HEK293 (cell line): ENCODE data around the gene PARS2.
A peak's percentile ranks its signal among the peaks of the same experiment; 100 is the strongest.

ENCODE experiments used
- CTCF ChIA-PET: fragments of 350-600 bp; formaldehyde crosslinking; extraction: SDS; loops from one replicate; lab custom pipeline; 2021; ENCODE audit warnings: antibody characterized with exemption; lab: Yijun Ruan, JAX
- POLR2A ChIA-PET: fragments of 300-600 bp; formaldehyde crosslinking; extraction: SDS; loops from one replicate; lab custom pipeline; 2020; ENCODE audit warnings: antibody characterized with exemption, inconsistent platforms; lab: Yijun Ruan, JAX
- H3K27ac ChIP-seq: fragments of 200-500 bp; sonication (Bioruptor generic); 2 replicates; pipeline ENCODE4 v1.5.1; 2014; ENCODE audit warnings: low read depth, low read length, control low read depth, inconsistent platforms; ENCODE audit errors: extremely low read depth
- H3K36me3 ChIP-seq, 2 experiments: fragments of 200-500 bp in 1 of 2; sonication (Bioruptor generic) in 1 of 2; 1 replicate in 1 of 2; 2 replicates in 1 of 2; pipeline ENCODE4 v1.5.1; 2014 to 2017; ENCODE audit warnings: inconsistent platforms in 2 of 2, low read length in 2 of 2; ENCODE audit not compliant: control insufficient read depth in 2 of 2, insufficient read depth in 1 of 2
- H3K4me1 ChIP-seq: fragments of 200-500 bp; sonication (Bioruptor generic); 2 replicates; pipeline ENCODE4 v1.5.1; 2014; ENCODE audit warnings: mild to moderate bottlenecking, low read length, inconsistent platforms; ENCODE audit not compliant: control insufficient read depth, insufficient read depth
- H3K4me3 ChIP-seq: 2 replicates; pipeline ENCODE4 v1.5.1; 2011; ENCODE audit warnings: low read depth, mild to moderate bottlenecking, control low read depth, low read length, moderate library complexity
- H3K9me3 ChIP-seq: fragments of 200-500 bp; sonication (Bioruptor generic); 2 replicates; pipeline ENCODE4 v1.5.1; 2014; ENCODE audit warnings: low read depth, low read length, inconsistent platforms; ENCODE audit not compliant: control insufficient read depth, insufficient read depth
- BCL11A ChIP-seq: fragments of 450-650 bp; formaldehyde crosslinking; IDR thresholded peaks from 2 replicates; pipeline ENCODE4 v1.5.1; 2016; ENCODE audit warnings: low read depth, missing biosample characterization, missing genetic modification characterization
- KLF8 ChIP-seq: fragments of 450-650 bp; formaldehyde crosslinking; IDR thresholded peaks from 2 replicates; pipeline ENCODE4 v1.5.1; 2016; ENCODE audit warnings: missing biosample characterization, missing genetic modification characterization
- TCF7L2 ChIP-seq: IDR thresholded peaks from 2 replicates; pipeline ENCODE4 v1.6.1; 2011; ENCODE audit warnings: low read depth, mild to moderate bottlenecking, inconsistent platforms, low read length, moderate library complexity, borderline replicate concordance
- ZBTB21 ChIP-seq: fragments of 450-650 bp; formaldehyde crosslinking; IDR thresholded peaks from 2 replicates; pipeline ENCODE4 v1.5.1; 2017; ENCODE audit warnings: missing biosample characterization, missing genetic modification characterization
- ZNF221 ChIP-seq: fragments of 450-650 bp; formaldehyde crosslinking; IDR thresholded peaks from 2 replicates; pipeline ENCODE4 v1.5.1; 2017; ENCODE audit warnings: missing biosample characterization, missing genetic modification characterization, borderline replicate concordance
- ZNF324 ChIP-seq: fragments of 450-650 bp; formaldehyde crosslinking; IDR thresholded peaks from 2 replicates; pipeline ENCODE4 v1.5.1; 2016; ENCODE audit warnings: missing biosample characterization, missing genetic modification characterization
- ZNF354C ChIP-seq: fragments of 450-650 bp; formaldehyde crosslinking; IDR thresholded peaks from 2 replicates; pipeline ENCODE4 v1.5.1; 2016; ENCODE audit warnings: missing biosample characterization, missing genetic modification characterization, low read depth, borderline replicate concordance
- ZNF37A ChIP-seq: fragments of 450-650 bp; IDR thresholded peaks from 2 replicates; pipeline ENCODE4 v1.5.1; 2018; ENCODE audit warnings: missing biosample characterization, missing genetic modification characterization
- ZNF560 ChIP-seq: fragments of 450-650 bp; formaldehyde crosslinking; IDR thresholded peaks from 2 replicates; pipeline ENCODE4 v1.5.1; 2017; ENCODE audit warnings: missing biosample characterization, missing genetic modification characterization, borderline replicate concordance
- ZNF561 ChIP-seq: fragments of 450-650 bp; IDR thresholded peaks from 2 replicates; pipeline ENCODE4 v1.5.1; 2018; ENCODE audit warnings: missing biosample characterization, missing genetic modification characterization, borderline replicate concordance
- ZNF626 ChIP-seq: fragments of 450-650 bp; sonication (Bioruptor Pico); formaldehyde crosslinking; IDR thresholded peaks from 2 replicates; pipeline ENCODE4 v1.5.1; 2018; ENCODE audit warnings: missing biosample characterization, missing genetic modification characterization, inconsistent platforms
- ZNF792 ChIP-seq: fragments of 450-650 bp; formaldehyde crosslinking; IDR thresholded peaks from 2 replicates; pipeline ENCODE4 v1.5.1; 2016; ENCODE audit warnings: missing biosample characterization, missing genetic modification characterization
- TF ChIP-seq, protein P1 (sequence below): fragments of 450-650 bp; formaldehyde crosslinking; IDR thresholded peaks from 2 replicates; pipeline ENCODE4 v1.5.1; 2016; ENCODE audit warnings: missing biosample characterization, missing genetic modification characterization
- TF ChIP-seq, protein P2 (sequence below): fragments of 450-650 bp; formaldehyde crosslinking; IDR thresholded peaks from 2 replicates; pipeline ENCODE4 v1.5.1; 2016; ENCODE audit warnings: missing biosample characterization, missing genetic modification characterization
- TF ChIP-seq, protein P3 (sequence below): fragments of 450-650 bp; formaldehyde crosslinking; IDR thresholded peaks from 2 replicates; pipeline ENCODE4 v1.5.1; 2016; ENCODE audit warnings: missing biosample characterization, missing genetic modification characterization
- TF ChIP-seq, protein P4 (sequence below): fragments of 450-650 bp; formaldehyde crosslinking; IDR thresholded peaks from 2 replicates; pipeline ENCODE4 v1.5.1; 2017; ENCODE audit warnings: missing biosample characterization, missing genetic modification characterization
- TF ChIP-seq, protein P5 (sequence below): fragments of 450-650 bp; formaldehyde crosslinking; IDR thresholded peaks from 2 replicates; pipeline ENCODE4 v1.5.1; 2016; ENCODE audit warnings: missing biosample characterization, missing genetic modification characterization

PARS2 gene

DNA sequence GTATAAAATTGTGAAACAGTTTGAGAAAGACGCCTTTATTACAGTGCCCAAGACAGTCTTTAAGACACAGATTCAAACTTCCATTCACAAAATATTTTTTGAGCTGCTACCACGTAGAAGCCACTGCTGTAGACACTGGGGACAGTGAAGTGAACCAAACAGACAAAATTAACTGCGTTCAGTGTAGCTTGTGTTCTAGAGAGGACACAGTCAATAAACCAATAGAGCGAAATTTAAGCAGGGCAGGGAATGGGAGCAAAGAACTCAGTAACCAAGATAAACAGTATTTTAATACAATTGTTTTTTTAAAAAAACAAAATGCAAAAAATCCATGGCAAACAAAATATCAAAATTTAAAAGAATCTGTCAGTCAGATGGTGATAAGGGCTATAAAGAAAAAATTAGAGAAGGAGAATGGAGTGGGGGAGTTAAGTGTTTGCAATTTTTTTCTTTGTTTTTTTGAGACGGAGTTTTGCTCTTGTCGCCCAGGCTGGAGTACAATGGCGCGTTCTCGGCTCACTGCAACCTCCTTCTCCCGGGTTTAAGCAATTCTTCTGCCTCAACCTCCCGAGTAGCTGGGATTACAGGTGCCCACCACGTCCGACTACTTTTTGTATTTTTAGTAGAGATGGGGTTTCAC lies 719 bp upstream of the PARS2 start:
- CTCF ChIA-PET, result interaction anchor here (0.6 kb wide), 1 partner anchor 94 kb away, joined by 3 read pairs; no protein-coding TSS in a partner anchor
- TF ChIP-seq ZNF324 (tag by site-specific recombination) (no peak), TCF7L2 (no peak), ZBTB21 (tag by site-specific recombination) (0 out of 2 replicates have a peak, but pooled peaks have one; percentile 0), ZNF560 (tag by site-specific recombination) (no peak), ZNF626 (tag by site-specific recombination) (no peak), ZNF561 (tag by site-specific recombination) (0 out of 2 replicates have a peak, but pooled peaks have one; percentile 17), BCL11A (tag by site-specific recombination) (no peak), ZNF354C (no peak), KLF8 (tag by site-specific recombination) (no peak), ZNF792 (no peak), ZNF221 (tag by site-specific recombination) (no peak), ZNF37A (no peak)
- TF ChIP-seq, protein P1, sequence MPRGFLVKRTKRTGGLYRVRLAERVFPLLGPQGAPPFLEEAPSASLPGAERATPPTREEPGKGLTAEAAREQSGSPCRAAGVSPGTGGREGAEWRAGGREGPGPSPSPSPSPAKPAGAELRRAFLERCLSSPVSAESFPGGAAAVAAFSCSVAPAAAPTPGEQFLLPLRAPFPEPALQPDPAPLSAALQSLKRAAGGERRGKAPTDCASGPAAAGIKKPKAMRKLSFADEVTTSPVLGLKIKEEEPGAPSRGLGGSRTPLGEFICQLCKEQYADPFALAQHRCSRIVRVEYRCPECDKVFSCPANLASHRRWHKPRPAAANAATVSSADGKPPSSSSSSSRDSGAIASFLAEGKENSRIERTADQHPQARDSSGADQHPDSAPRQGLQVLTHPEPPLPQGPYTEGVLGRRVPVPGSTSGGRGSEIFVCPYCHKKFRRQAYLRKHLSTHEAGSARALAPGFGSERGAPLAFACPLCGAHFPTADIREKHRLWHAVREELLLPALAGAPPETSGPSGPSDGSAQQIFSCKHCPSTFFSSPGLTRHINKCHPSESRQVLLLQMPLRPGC (tag by site-specific recombination), result no peak
- TF ChIP-seq, protein P2, sequence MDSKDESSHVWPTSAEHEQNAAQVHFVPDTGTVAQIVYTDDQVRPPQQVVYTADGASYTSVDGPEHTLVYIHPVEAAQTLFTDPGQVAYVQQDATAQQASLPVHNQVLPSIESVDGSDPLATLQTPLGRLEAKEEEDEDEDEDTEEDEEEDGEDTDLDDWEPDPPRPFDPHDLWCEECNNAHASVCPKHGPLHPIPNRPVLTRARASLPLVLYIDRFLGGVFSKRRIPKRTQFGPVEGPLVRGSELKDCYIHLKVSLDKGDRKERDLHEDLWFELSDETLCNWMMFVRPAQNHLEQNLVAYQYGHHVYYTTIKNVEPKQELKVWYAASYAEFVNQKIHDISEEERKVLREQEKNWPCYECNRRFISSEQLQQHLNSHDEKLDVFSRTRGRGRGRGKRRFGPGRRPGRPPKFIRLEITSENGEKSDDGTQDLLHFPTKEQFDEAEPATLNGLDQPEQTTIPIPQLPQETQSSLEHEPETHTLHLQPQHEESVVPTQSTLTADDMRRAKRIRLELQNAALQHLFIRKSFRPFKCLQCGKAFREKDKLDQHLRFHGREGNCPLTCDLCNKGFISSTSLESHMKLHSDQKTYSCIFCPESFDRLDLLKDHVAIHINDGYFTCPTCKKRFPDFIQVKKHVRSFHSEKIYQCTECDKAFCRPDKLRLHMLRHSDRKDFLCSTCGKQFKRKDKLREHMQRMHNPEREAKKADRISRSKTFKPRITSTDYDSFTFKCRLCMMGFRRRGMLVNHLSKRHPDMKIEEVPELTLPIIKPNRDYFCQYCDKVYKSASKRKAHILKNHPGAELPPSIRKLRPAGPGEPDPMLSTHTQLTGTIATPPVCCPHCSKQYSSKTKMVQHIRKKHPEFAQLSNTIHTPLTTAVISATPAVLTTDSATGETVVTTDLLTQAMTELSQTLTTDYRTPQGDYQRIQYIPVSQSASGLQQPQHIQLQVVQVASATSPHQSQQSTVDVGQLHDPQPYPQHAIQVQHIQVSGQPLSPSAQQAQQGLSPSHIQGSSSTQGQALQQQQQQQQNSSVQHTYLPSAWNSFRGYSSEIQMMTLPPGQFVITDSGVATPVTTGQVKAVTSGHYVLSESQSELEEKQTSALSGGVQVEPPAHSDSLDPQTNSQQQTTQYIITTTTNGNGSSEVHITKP (tag by site-specific recombination), result 0 out of 2 replicates have a peak, but pooled peaks have one; percentile 15
- TF ChIP-seq, protein P3, sequence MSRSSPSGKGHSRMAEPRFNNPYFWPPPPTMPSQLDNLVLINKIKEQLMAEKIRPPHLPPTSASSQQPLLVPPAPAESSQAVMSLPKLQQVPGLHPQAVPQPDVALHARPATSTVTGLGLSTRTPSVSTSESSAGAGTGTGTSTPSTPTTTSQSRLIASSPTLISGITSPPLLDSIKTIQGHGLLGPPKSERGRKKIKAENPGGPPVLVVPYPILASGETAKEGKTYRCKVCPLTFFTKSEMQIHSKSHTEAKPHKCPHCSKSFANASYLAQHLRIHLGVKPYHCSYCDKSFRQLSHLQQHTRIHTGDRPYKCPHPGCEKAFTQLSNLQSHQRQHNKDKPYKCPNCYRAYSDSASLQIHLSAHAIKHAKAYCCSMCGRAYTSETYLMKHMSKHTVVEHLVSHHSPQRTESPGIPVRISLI (tag by site-specific recombination), result peak; percentile 84
- TF ChIP-seq, protein P4, sequence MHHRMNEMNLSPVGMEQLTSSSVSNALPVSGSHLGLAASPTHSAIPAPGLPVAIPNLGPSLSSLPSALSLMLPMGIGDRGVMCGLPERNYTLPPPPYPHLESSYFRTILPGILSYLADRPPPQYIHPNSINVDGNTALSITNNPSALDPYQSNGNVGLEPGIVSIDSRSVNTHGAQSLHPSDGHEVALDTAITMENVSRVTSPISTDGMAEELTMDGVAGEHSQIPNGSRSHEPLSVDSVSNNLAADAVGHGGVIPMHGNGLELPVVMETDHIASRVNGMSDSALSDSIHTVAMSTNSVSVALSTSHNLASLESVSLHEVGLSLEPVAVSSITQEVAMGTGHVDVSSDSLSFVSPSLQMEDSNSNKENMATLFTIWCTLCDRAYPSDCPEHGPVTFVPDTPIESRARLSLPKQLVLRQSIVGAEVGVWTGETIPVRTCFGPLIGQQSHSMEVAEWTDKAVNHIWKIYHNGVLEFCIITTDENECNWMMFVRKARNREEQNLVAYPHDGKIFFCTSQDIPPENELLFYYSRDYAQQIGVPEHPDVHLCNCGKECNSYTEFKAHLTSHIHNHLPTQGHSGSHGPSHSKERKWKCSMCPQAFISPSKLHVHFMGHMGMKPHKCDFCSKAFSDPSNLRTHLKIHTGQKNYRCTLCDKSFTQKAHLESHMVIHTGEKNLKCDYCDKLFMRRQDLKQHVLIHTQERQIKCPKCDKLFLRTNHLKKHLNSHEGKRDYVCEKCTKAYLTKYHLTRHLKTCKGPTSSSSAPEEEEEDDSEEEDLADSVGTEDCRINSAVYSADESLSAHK, result peak; percentile 76
- TF ChIP-seq, protein P5, sequence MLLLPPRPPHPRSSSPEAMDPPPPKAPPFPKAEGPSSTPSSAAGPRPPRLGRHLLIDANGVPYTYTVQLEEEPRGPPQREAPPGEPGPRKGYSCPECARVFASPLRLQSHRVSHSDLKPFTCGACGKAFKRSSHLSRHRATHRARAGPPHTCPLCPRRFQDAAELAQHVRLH (tag by site-specific recombination), result no peak
- Histone ChIP-seq H3K4me1 (0 out of 2 replicates have a peak, but pooled peaks cover 2% of the 10 kb centered on the region), H3K36me3 (no peaks in the 10 kb centered on the region), H3K4me3 (peak overlapping the region; percentile 42), H3K27ac (no peak overlapping the region), H3K9me3 (no peaks in the 10 kb centered on the region)
- POLR2A ChIA-PET, result no interaction called here
